ENCODE data around the gene IL17REL.
"Not testable (repeated sequence)": the region's sequence is repeated elsewhere in the genome, so short reads cannot be mapped to it uniquely, and the experiment has no call there.

Gene IL17REL

DNA sequence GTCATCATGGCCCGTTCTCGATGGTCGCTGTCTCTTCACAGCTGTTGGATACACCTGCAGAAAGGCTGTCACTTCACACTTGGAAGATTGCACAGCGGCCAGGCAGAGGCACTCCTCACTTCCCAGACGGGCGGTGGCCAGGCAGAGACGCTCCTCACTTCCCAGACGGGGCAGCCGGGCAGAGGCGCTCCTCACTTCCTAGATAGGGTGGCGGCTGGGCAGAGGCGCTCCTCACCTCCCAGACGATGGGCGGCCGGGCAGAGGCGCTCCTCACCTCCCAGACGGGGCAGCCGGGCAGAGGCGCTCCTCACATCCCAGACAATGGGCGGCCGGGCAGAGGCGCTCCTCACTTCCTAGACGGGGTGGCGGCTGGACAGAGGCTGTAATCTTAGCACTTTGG is 22.7 kb downstream of the IL17REL start:
- not testable (repeated sequence) for DNase-seq (ENCODE audit: low spot score)

DNA sequence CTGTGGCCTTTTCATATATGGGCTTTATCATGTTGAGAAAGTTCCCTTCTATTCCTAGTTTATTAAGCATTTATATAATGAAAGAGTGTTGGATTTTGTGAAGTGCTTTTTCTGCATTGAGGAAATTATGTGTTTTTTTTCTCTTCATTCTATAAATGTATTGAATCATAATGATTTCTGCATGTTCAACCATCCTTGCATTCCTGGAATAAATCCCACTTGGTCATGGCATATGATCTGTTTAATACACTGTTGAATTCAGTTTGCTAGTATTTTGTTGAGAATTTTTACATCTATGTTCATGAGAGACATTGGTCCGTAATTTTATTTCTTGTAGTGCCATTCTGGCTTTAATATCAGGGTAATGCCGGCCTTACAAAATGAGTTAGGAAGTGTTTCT is 26.2 kb downstream of the IL17REL start:
- DNase-seq (ENCODE audit: low spot score), result no peak

DNA sequence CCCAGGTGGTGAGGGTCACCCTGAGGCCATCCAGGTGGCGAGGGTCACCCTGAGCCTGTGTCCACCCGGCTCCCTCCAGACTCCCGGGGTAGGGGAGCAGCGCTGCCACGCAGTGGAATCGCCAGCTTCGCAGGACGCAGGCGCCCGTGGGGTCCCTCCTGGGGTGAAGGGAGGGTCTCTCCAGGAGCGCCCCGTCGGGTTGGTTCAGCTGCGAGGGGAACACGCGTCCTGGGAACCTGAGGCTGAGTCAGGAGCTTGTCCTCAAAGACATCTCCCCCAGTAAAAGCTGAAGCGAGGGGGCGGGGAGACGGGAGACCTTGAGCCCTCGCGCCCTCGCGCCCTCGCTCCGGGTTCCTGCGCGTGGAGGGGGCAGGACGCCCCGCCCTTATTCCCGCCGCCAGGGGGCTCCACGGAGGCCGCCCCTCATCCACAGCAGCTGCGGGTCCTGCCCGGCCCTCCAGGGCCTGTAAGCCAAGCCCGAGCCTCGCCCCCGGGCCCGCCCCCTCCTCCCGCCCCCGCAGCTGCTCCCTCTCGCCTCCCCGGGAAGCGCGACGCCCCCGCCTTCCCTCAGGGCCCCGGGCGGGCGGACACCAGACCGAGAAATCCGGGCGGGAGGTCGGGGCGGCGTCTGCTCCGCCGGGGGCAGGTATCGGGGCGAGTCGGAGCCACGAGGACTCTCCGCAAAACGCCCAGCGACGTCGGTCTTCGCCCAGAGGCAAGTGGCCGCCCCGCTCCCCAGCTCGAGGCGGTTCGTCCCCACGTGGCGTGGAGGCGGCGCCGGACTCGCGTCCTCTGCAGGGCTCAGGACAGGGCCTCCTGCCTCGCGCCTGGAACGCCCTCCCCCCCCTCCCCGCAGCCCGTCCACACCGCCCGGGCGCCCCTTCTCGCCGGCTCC is 29.2 kb downstream of the IL17REL start:
- DNase-seq (ENCODE audit: low spot score), result no peak

DNA sequence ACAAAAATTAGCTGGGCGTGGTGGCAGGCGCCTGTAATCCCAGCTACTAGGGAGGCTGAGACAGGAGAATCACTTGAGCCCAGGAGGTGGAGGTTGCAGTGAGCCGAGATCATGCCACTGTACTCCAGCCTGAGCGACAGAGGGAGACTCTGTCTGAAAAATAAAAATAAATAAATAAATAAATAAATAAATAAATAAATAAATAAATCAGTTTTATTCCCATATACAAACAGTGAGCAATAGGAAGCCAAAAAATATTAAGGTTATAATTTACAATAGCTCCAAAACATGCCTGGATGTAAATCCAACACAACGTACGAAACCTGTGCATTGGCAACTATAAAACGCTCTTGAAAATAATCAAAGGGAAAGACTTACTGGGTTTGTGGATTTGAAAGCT is 30.8 kb downstream of the IL17REL start:
- DNase-seq (ENCODE audit: low spot score), result not testable (repeated sequence)

DNA sequence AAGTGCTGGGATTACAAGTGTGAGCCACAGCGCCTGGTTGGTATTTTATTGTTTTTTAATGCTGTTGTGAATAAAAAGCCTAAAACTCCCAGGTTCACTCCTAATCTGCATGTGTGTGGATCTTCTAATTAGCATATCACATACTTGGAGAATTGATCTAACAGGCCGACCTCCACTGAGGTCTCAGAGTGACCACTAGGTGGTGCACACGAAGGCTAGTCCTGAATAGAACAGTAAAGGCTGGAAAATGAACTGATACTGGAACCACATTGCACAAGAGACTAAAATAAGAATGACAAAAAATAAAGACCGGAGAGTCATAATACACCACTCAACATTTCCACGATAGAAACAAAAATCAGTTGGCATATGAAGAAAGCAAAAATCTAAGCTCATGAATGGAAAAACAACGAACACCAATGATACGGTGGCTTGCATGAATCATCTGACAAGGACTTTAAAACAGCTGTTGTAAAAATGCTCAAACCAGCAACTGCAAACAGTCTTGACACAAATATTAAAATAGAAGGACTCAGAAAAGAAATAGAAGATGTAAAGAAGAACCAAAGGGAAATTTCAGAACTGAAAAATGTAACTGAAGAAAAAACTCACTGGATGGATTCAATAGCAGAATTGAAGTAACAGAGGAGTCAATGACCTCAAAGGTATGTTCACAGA is 32.8 kb downstream of the IL17REL start:
- DNase-seq (ENCODE audit: low spot score), result peak; percentile 53

DNA sequence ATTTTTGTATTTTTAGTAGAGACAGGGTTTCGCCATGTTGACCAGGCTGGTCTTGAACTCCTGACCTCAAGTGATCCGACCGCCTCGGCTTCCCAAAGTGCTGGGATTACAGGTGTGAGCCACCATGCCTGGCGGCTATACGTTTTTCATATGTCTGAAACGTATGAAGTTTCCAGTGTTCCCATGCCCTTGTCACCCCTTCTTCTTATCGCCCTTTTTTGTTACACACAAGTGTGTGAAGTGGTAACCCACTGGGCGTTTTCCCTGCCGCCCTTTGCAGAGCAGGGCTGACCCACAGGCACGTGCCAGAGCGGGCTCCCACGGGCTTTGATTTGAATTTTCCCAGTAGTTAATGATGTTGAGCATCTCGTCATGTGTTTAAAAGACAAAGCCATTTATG is 35.0 kb downstream of the IL17REL start:
- no peak for DNase-seq (ENCODE audit: low spot score)

DNA sequence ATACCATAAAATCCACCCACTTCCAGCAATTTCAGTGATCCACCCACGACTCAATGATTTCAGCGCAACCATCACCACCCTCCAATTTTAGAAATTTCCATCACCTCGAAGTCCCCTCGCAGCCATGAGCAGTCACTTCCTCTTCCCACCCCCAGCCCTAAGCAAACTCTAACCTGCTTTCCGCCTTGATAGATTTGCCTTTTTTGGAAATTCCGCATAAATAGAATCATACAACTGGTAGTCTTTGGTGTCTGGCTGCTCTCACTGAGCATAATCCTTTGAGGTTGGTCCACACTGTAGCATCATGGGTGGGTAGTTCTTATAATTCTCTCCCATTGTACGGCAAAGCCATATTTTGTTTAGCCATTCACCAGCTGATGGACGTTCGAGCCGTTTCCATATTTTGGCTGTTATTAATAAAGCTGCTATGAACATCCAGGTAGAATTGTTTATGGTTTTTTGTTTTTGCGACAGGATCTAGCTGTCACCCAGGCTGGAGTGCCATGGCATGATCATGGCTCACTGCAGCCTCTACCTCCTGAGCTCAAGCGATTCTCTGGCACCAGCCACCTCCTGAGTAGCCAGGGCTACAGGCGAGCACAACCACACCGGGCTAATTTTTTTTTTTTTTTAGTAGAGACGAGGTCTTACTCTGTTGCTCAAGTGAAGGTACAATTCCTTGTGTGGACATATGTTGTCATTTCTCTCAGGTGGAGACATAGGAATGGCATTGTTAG is 36.0 kb downstream of the IL17REL start:
- DNase-seq (ENCODE audit: low spot score), result peak; percentile 29

DNA sequence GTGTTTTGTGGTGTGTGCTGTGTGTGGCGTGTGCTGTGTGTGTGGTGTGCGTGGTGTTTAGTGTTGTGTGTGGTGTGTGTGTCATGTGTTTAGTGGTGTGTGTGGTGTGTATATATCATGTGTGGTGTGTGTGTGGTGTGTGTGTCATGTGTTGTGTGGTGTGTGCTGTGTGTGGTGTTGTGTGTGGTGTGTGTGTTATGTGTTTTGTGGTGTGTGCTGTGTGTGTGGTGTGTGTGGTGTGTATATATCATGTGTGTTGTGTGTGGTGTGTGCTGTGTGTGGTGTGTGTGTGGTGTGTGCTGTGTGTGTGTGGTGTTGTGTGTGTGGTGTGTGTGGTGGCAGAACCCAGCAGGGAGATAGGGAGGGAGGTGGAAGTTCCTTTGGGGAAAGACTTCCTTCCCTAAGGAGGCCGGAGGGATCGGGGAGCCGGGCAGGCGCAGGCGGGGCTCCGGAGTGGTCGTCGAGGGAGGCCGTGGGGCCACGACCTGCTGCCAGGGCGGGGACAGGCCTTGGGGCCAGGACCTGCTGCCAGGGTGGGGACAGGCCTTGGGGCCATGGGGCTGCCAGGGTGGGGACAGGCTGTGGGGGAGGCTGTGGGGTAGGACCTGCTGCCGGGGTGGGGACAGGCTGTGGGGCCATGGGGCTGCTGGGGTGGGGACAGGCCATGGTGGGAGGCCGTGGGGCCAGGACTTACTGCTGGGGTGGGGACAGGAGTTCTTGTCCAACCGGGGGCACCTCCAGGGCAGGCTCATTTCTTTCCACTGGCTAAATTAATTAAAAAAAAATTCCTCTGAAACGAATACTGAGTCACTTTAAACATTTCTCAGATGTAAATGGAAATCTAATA is 36.8 kb downstream of the IL17REL start:
- no peak for DNase-seq (ENCODE audit: low spot score)

DNA sequence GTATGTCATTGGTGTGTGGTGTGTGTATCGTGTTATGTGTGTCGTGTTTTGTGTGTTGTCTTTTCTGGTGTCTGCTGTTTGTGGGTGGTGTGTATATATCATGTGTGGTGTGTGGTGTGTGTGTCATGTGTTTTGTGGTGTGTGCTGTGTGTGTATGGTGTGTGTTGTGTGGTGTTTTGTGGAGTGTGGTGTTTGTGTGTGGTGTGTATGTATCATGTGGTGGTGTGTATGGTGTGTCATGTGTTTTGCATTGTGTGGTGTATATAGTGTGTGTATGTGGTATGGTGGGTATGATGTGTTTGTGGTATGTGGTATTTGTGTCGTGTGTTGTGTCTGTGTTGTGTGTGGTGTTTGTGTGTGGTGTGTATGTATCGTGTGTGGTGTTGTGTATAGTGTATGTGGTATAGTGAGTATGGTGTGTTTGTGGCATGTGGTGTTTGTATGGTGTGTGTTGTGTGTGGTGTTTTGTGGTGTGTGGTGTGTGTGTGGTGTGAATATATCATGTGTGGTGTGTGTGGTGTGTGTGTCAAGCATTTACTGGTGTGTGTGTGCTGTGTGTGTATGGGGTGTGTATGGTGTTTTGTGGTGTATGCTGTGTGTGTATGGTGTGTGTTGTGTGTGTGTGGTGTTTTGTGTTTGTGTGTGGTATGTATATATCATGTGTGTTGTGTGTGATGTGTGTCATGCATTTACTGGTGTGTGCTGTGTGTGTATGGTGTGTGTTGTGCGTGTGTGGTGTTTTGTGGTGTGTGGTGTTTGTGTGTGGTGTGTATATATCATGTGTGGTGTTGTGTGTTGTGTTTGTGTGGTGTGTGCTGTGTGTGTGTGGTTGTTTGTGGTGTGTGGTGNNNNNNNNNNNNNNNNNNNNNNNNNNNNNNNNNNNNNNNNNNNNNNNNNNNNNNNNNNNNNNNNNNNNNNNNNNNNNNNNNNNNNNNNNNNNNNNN is 39.3 kb downstream of the IL17REL start:
- no peak for DNase-seq (ENCODE audit: low spot score)

DNA sequence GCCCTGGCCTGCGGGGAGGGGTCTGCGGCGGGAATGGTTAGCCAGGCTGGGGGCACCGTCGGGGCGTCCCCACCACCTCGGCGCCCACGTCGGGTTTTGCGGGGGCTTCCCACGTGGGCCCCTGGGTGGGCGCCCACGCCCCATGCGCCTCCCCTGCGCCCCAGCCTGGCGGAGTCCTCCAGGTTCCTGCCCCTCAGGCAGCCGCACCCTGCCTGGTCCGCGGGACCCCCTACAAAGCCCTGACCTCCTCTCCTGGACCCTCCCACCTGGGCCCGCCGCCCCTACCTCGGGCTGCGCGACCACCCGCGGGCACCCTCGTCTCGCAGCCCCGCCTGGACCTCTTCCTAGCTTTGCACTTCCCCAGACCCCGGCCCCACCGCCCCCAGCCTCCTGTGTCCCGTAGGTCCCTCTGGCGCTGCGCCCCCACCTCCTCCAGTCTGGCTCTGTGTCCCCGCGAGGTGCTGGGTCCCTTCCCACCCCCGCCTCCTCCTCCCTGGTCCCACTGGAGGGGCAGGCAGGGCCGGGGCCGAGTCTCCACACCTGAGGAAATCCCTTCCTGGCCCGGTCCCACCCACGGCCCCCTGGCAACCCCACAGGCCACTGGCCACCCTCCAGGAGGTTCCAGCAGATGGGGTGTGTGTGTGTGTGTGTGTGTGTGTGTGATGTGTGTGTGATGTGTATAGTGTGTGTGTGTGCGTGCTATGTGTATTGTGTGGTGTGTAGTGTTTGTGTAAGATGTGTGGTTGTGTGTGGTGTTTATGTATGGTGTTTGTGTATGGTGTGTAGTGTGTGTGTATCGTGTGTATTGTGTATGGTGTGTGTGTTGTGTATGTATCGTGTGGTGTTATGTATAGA is 40.2 kb downstream of the IL17REL start:
- no peak for DNase-seq (ENCODE audit: low spot score)

DNA sequence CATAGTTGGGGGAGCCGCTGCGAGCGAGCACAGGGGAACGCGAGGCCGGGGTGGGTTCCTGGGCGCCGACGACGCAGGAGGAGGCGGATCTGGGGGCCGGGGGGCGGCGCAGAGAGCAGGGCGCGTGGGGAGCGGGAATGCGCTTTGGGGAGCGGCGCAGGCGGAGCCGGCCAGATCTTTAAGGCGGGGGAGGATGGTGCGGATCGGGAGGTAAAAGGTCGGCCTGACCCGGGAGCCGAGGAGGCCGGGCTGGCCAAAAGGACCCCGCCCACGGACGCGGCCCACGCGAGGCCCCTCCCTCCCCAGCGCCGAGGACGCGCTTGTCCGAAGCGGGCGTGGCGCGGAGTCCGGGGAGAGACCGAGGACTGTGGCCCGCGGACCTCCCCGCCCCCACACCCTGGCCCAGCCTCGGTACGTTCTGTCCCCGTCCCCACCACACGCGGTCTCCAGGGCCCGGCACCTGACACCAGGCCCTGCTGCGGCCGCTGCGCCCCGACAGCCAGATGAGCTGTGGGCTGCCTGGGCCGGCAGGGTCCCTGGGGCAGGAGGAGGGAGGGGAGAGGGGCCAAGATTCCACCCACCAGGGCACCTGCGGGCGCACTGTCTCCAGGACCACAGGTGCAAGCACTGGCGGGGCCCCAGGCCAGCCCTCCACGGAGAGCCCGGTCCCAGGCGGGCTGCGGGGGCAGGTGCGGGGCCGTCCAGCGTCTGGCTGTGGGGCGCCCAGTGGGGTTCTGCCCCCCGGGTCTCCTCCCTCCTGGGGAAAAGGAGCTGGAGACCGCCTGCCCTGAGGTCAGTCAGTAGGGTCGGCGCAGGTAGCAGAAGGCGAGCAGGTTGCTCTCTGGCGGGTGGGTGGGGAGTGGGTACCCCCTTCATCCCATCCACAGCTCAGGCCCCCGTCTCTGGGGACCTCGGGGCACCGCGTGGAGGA is 41.1 kb downstream of the IL17REL start:
- DNase-seq (ENCODE audit: low spot score), result peak; percentile 69

DNA sequence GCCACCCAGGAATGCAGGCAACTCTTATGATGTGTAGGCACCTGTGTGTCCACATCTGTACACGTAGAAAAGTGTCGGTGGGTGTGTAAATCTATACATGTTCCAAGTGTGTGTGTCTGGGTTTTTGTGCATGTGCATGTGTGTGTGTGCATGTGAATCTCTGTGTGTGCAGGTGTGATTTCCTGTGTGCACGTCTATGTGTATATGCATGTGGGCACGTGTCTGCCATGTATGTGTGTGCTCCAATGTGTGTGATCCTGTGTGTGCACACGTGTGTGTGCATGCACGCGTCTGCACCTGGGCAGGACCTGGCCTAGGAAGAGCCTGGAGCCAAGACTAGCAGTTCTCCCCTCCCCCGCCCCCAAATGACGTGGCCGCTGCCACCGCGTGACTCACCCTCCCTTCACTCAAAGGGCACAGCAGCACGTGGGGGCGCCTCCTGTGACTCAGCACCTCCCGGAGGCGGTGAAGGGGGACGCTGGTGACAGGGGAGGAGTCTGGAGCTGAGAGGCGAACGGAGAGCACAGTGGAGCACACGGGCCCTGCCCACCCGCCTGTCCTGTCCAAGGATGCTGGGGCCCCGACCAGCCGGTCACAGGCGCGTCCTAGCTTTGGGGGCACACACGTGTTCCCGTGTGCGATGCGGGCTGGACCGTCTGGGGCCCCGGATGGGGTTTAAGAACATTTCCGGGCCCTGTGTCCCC is 41.9 kb downstream of the IL17REL start:
- DNase-seq (ENCODE audit: low spot score), result peak; percentile 98

DNA sequence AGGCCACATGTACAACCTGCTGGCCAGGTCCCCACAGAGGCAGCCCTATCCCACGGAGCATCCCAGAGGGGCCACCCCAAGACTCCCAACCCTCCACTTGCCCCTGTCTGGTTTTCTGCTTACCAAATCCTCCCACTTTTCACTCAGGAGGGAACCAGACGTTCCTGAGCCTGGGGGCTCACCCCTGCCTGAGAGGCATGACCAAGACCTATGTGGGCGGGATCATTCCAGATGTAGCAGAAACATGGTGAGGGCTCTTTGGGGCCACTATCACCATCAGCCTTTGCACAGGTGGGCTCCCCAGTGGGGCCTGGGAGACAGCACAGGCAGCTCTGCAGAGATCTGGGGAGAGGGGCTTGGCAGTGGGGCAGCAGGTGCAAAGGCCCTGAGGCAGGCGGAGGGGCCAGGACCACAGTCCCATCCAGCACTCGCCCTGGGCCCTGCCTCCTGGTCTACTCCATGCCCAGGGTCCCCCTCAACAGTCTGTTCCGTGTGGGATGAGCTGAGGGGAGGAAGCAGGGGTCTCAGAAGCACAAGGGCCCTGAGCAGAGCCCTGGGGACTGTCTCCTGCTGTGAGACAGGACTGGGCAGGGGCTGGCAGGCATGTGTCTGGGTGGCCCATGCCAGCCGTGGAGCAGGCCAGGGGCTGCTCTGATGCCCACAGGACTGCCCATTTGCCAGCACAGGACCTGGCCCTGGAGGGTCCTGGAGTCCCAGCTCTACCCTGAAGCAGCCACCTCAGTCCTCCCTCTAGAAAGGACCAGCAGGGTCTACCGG is 42.6 kb downstream of the IL17REL start:
- no peak for DNase-seq (ENCODE audit: low spot score)

DNA sequence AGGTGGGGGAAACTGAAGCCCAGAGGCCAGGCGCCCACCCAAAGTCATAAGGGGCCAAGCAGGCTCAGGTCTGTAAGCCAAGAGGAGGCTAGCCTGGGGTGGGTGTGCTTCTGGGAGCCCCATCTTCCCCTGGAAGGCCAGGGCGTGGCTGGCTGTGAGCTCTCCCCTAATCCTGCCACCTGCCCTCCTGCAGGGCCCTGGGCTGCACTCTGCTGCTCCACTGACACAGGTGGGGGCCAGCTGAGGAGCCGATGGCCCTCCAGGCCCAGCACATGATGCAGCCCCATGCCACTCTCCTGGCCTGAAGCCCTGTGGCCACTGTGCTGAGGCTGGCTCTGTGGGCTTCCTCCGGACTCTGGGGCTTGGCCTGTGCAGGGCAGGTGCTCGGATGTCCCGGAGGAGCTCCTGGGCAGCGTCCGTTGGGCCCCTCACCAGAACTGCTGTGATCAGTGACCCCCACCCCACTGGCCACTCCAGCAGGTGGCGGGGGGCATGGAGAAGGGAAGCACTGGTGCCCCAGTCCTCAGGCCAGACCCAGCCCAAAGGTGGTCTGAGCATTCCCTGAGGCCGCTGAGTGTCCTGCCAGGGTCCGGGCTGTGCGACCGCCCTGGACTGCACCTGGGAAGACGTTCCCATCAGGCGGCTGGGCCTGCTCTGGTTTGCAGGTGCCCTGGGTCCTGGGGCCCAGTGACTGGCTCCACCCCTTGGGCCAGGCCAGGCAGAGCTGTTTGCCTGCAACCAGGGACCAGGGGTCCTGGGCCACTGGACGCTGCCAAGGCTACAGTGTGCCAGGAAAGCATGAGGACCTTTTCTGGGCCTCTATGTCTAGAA is 43.5 kb downstream of the IL17REL start:
- DNase-seq (ENCODE audit: low spot score), result no peak

DNA sequence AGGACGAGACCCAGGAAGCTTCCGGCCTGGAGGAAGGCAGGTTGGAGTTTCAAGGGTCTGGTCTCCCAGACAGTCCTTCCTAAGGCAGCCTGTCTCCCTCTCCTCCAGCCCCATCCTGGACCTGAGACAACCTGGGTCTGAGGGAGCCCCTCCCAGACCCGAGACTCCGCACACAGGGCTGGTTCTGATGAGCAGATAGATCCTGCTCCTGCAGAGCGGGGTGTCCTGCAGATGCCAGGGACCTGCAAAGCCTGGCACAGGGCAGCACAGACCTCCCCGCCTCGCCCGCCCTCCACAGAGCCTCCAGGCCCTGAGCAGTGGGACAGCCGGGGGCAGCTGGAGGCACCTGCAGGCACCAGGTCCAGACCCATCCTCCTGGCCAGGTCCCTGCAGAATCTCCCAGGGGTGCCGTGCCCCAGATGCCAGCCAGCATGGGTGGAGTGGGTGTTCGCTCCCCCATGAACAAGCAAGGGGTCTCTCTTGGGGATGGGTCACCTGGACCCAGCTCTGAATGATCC is 44.2 kb downstream of the IL17REL start:
- DNase-seq (ENCODE audit: low spot score), result no peak

DNA sequence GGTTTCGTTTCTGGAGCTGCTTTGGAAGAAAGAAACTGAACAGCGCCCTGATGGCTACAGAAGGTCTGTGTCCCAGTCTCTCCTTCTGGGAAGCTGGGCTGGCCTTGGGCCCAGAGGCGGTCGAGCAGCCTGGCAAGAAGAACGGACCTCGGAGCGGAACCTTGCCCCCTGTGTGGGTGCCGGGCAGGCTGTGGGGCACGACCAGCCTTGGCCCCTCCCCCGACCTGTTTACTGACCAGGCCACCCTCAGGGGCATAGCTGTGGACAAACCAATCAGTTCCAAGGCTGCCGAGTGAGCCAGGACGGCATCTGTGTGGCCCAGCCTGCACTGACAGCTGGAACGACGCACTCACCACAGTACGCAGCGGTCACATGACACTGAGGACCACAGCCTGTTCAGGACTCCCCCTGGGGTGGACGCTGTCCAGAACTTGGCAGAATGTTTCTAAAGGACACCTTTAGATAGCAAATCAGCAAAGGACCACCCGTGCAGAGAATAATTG is 44.8 kb downstream of the IL17REL start:
- DNase-seq (ENCODE audit: low spot score), result no peak
